RCC 7860 (cell line): ENCODE results near the gene SEPHS1.
A peak's percentile ranks its signal among the peaks of the same experiment; 100 is the strongest.
"Not testable (repeated sequence)": the region's sequence is repeated elsewhere in the genome, so short reads cannot be mapped to it uniquely, and the experiment has no call there.

Experiments
- DNase-seq: peaks from one replicate; pipeline ENCODE4 v3.0.0-alpha.2; 2015; ENCODE audit warnings: low spot score
- FAIRE-seq: peaks from 2 replicates; lab custom pipeline; 2012; peaks lifted over from hg19 to GRCh38; lab: Jason Lieb, UNC

Gene SEPHS1

DNA sequence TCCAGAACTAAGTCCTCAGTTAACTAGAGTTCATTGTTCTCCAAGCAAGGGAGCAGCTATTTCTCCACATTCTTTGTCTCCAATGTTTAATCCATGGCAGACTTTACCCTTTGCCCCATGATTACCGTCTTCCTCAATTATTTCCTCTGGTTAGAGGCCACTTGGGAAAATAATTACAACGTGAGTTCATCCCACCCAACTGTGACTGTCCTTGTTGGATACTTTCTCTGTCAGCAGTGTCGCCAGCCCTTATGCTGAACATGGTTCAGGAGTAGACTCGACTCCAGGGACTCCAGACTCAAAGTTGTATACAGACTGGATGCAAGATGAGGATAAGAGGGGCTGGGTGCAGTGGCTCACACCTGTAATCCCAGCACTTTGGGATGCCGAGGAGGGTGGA lies 17.1 kb upstream of the SEPHS1 start:
- DNase-seq = no peak
- no peak for FAIRE-seq

DNA sequence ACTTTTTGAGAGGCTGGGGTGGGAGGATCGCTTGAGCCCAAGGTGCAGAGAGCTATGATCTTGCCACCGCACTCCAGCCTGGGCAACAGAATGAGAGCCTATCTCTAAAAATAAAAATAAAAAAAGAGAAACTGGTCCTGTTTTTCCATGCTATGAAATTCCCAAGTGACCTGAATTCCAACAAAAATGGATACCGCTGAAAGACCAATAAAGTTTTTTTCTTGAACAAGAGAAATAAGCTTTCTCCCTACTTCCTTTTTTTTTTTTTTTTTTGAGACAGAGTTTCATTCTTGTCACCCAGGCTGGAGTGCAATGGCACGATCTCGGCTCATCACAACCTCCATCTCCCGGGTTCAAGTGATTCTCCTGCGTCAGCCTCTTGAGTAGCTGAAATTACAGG lies 12.5 kb upstream of the SEPHS1 start:
- DNase-seq (no peak), FAIRE-seq (no peak)

DNA sequence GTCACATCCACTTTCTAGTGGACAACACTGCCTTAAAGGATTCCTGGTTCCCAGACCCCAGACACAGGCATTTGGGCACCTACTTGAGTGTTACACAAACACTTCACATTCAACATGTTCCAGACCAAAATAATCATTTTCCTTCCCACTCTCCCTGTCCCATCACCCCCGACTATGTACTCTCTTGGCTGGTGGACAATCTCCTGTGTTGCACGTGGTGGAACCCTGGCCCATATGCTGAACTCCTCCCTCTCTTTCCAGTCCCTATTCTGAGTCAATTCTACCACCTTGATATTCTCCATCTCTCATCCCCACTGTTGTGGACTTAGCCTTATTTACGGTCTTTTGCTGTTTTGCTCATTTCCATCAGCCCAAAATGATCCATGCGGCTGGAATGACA lies 8.3 kb upstream of the SEPHS1 start:
- DNase-seq = no peak
- FAIRE-seq = no peak

- FAIRE-seq = no peak
- DNase-seq = no peak
Measured at GRCh38 chr10:13354783-13355182, 6.7 kb upstream of the SEPHS1 start.

DNA sequence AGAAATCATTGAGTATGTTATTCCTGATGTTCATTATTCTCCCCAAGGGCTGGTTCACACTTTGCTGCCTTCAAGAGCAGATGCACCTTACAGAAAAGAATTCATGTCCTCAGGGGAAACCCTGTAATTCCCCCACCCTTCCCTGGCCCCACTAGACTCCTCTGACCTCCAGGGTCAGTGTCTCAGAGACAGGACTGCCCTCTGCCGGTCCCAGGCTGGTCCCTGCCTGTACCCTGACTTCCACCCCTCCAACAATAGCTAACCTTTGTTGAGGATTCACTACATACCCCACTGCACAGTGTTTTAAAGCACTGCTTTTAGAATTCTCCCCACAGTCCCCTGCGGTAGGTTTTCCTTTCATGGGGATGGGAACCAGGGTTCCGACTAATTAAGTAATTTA lies 4.4 kb upstream of the SEPHS1 start:
- FAIRE-seq = no peak
- no peak for DNase-seq

DNA sequence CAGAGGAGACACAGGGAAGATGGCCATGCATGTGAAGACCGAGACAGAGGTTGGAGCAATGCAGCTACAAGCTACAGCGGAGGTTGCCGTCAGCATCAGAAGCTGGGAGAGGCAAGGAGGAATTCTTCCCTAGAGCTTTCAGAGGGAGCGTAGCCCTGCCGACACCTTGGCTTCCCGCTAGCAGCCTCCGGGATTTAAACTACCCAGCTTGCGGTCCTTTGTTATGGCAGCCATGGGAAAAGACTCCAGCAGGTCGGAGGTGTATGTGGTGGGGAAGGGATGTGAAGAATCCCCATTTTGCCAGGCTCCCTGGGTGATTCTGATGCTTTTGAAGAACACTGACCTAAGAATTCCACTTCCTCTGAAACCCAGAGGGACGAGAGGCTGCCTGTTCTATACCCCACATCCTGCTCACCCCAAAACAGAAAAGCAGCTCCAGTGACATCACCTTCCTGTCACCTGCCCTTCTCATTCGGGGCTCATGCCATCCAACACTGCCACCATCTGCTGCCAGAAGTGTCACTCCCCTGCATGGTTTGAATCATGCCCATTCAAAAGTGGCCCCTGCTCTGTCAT lies 3.3 kb upstream of the SEPHS1 start:
- DNase-seq (no peak), FAIRE-seq (no peak)

GRCh38 chr10:13349463-13350274 lies 1.6 kb upstream of the SEPHS1 start:
- DNase-seq (peak; percentile 52), FAIRE-seq (no peak)

DNA sequence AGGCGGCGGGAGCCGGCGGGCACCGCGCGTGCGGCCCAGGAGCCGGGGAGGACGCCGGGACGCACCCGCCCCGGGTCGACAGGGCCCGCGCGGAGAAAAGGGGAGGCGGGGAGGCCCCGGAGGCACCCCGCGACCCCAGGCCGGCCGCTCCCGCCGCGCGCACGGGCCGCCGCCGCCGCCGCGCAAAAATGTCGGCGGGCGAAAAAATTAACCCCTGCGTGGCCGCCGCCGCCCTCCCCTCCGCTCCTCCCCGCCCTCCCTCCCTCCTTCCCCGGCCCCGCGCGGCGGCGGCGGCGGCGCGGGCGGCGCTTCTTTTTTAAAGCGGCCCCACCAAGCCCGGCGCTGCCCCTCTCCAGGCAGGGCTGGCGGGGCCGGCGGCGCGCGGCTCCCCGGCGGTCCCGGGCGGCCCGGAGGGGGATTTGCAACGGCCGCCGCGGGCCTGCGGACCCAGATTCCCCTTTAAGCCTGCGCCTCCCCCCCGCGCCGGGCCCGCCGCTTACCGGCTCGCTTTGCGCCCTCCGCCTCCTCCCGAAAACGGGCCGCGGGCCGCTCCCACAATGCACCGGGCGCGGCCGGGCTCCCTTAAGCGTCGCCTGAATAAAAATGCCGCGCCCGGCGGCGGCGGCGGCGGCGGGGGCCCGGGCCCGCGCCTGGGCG lies 465 bp downstream of the SEPHS1 start:
- FAIRE-seq = no peak
- peak; percentile 41 for DNase-seq

- no peak for DNase-seq
- FAIRE-seq = no peak
Measured at GRCh38 chr10:13347043-13347499, 1.0 kb downstream of the SEPHS1 start.

- FAIRE-seq (no peak), DNase-seq (no peak)
Measured at GRCh38 chr10:13346283-13347042, 1.6 kb downstream of the SEPHS1 start.

DNA sequence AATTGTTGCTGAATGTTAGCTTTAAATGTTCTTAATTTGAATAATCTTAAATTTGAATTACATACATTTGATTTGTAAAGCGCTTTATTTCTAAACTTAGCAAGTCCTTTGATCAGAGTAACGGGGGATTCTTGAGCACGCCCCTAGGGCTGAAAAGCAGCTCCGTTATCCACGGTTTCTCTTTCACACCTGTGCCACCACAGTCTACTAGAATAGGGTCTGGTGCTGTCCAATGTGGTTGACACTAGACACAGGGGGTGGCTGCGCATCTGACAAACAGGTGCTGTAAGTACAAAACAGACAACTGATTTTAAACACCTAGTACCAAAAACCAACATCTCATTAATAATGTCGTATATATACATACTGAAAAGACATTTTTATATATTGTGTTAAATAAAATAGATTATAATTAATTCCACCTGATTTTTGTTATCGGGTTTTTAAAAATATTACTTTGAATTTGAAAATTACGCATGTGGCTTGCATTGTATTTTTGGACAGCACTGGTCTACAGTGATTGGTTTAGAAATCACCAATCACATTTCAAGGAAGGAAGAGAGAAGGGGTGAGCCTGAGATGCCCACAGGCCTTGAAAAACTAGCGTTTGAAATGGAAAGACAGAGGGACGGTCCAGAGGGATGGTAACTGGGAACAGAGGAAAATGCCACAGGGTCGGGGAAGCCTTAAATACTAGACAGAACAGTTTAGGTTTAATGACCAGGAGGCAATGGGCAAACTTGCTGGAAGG lies 7.3 kb downstream of the SEPHS1 start:
- no peak for FAIRE-seq
- DNase-seq = no peak

DNA sequence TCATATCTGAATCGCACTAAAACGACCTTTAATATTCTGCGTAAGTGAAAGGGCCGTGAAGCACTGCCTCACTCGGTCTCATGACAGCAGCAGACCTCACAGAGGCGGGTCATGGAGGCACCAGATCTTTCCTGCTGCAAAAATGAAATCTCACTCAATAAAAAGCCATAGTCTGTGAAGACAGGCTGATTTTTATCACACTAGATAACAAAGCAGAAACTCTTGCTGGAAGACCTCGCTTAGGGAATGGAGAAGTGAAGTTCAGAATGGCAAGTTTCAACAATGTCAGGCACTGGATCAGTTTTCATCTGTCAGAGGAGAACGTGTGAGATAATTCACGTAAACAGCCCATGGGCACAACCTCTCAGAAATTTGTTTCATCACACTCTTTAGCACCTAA lies 8.0 kb downstream of the SEPHS1 start:
- DNase-seq (no peak), FAIRE-seq (no peak)

GRCh38 chr10:13338390-13339110 lies 9.5 kb downstream of the SEPHS1 start:
- FAIRE-seq (no peak), DNase-seq (no peak)

DNA sequence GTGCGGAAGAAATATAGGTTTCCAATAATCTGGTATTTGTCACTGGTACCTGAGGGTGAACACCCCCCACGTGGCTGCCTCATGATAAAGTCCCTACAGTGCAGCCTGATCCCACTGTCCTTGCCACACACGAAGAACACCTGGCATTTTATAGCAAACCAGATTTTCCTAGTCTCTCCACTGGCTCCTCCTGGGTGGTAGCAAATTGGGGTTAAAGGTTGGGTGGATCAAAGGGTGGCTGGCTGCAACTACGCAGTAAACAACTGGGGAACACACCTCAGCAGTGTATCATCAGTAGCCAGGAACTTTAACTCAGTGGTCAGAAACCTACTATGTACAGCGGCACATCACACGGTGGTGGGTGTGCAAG lies 10.3 kb downstream of the SEPHS1 start:
- FAIRE-seq = no peak

GRCh38 chr10:13337128-13337826 lies 10.8 kb downstream of the SEPHS1 start:
- FAIRE-seq = no peak

More for the DNA sequence above, 10.3 kb downstream of the SEPHS1 start:
- DNase-seq = no peak

DNA sequence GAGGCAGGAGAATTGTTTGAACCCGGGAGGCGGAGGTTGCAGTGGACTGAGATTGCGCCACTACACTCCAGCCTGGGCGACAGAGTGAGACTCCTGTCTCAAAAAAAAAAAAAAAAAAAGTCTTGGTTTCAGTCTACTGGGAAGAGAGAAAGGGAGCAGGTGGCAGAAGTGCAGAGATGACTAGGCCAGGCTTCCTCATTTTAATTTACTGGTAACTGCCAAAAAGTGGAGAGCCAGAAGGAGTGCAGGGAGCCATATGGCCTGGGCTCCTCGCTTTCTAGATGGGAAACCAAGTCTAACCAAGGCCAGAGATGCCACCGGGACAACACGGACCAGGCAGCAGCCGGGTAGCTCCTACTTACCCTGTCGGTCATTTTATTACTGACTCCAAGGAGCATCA lies 12.2 kb downstream of the SEPHS1 start:
- DNase-seq (no peak), FAIRE-seq (no peak)

More at GRCh38 chr10:13337128-13337826, 10.8 kb downstream of the SEPHS1 start:
- no peak for DNase-seq

GRCh38 chr10:13334556-13334955 lies 13.5 kb downstream of the SEPHS1 start:
- FAIRE-seq (no peak), DNase-seq (no peak)

DNA sequence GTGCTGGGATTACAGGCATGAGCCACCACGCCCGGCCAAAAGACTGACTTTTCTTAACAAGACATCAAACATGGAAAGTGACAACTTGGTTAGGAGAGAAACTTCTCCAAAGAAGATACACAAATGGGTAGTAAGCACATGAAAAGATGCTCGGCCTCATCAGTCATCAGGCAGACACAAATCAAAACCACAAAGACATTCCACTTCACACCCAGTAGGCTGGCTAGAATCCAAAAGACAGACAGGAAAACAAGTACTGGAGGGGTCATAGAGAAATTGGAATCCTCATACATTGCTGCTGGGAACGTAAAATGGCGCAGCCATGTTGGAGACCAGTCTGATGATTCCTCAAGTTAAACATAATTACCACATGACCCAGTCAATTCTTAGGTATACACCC lies 16.4 kb downstream of the SEPHS1 start:
- FAIRE-seq = no peak
- DNase-seq = no peak

DNA sequence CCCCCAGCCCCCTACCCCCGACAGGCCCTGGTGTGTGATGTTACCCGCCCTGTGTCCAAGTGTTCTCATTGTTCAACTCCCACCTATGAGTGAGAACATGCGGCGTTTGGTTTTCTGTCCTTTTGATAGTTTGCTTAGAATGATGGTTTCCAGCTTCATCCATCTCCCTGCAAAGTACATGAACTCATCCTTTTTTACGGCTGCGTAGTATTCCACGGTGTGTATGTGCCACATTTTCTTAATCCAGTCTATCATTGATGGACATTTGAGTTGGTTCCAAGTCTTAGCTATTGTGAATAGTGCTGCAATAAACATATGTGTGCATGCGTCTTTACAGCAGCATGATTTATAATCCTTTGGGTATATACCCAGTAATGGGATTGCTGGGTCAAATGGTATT lies 17.1 kb downstream of the SEPHS1 start:
- not testable (repeated sequence) for DNase-seq, FAIRE-seq
